Brain microvascular endothelial cell (primary cell): ENCODE data around the gene PDLIM4.

ENCODE experiments used
- DNase-seq: peaks from one replicate; pipeline ENCODE4 v3.0.0-alpha.2; 2020
- H3K27ac ChIP-seq: fragments of 250-450 bp; sonication (Bioruptor Pico); 2 replicates; pipeline ENCODE4 v1.5.1; 2020; ENCODE audit warnings: mild to moderate bottlenecking, moderate library complexity
- H3K27me3 ChIP-seq: fragments of 250-450 bp; sonication (Bioruptor Pico); replicated peaks from 2 replicates; pipeline ENCODE4 v1.5.1; 2020; ENCODE audit warnings: mild to moderate bottlenecking
- H3K36me3 ChIP-seq: fragments of 250-450 bp; sonication (Bioruptor Pico); replicated peaks from 2 replicates; pipeline ENCODE4 v1.5.1; 2020; ENCODE audit warnings: mild to moderate bottlenecking
- H3K4me3 ChIP-seq: 2 replicates; pipeline ENCODE4 v1.5.1; 2011; ENCODE audit warnings: low read depth, mild to moderate bottlenecking, control low read depth, low read length, moderate library complexity
- in situ Hi-C: cut with HindIII; loops from 2 replicates; pipeline ENCODE4 v1.10.0; 2017; ENCODE audit warnings: low sequenced_read_pairs, low pct_ligation_motif_present
- TF ChIP-seq, protein P1 (sequence below): IDR thresholded peaks from 2 replicates; pipeline ENCODE4 v1.5.1; 2011; ENCODE audit warnings: low read depth, mild to moderate bottlenecking, moderate library complexity, low read length, control low read depth, inconsistent platforms; ENCODE audit errors: missing control alignments

Gene PDLIM4

GRCh38 chr5:132258102-132259068 lies 889 bp downstream of the PDLIM4 start:
- H3K4me3 ChIP-seq = peak overlapping the region; percentile 81
- H3K27ac ChIP-seq = peak overlapping the region; percentile 92
- peak; percentile 53 for DNase-seq
- in situ Hi-C loops = no loop called here
- no peaks in the 10 kb centered on the region for H3K27me3 ChIP-seq
- H3K36me3 ChIP-seq = peaks cover 12% of the 10 kb centered on the region
- TF ChIP-seq, protein P1, sequence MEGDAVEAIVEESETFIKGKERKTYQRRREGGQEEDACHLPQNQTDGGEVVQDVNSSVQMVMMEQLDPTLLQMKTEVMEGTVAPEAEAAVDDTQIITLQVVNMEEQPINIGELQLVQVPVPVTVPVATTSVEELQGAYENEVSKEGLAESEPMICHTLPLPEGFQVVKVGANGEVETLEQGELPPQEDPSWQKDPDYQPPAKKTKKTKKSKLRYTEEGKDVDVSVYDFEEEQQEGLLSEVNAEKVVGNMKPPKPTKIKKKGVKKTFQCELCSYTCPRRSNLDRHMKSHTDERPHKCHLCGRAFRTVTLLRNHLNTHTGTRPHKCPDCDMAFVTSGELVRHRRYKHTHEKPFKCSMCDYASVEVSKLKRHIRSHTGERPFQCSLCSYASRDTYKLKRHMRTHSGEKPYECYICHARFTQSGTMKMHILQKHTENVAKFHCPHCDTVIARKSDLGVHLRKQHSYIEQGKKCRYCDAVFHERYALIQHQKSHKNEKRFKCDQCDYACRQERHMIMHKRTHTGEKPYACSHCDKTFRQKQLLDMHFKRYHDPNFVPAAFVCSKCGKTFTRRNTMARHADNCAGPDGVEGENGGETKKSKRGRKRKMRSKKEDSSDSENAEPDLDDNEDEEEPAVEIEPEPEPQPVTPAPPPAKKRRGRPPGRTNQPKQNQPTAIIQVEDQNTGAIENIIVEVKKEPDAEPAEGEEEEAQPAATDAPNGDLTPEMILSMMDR = no peak

GRCh38 chr5:132259069-132259851 lies 1.8 kb downstream of the PDLIM4 start:
- DNase-seq = peak; percentile 84
- Histone ChIP-seq H3K4me3 (peak overlapping the region; percentile 81), H3K36me3 (peaks cover 12% of the 10 kb centered on the region), H3K27me3 (no peaks in the 10 kb centered on the region), H3K27ac (peak overlapping the region; percentile 92)
- TF ChIP-seq, protein P1 = no peak
- in situ Hi-C loops = no loop called here

DNA sequence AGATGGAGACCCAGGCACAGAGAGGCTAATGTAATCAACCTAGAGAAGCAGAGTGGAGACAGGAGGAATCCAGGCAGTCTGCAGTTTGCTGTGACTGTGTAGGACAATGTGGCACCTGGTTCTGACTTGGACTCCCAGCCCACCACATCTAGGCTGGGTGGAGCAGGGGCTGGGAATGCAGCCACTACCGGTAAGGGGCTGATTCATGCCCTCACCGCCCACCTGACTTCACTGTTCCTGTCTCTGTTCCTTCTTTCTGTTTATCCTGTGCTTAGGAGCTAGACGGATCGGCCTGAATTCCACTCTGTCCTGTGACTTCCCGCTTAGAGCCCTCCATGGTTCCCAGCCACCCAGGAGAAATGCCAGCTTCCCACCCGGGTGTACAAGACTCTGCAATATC lies 2.6 kb downstream of the PDLIM4 start:
- TF ChIP-seq, protein P1 = no peak
- peaks cover 15% of the 10 kb centered on the region for H3K36me3 ChIP-seq
- peak overlapping the region; percentile 92 for H3K27ac ChIP-seq
- in situ Hi-C loops = no loop called here
- H3K4me3 ChIP-seq = peak overlapping the region; percentile 81
- DNase-seq = peak; percentile 28
- no peaks in the 10 kb centered on the region for H3K27me3 ChIP-seq

DNA sequence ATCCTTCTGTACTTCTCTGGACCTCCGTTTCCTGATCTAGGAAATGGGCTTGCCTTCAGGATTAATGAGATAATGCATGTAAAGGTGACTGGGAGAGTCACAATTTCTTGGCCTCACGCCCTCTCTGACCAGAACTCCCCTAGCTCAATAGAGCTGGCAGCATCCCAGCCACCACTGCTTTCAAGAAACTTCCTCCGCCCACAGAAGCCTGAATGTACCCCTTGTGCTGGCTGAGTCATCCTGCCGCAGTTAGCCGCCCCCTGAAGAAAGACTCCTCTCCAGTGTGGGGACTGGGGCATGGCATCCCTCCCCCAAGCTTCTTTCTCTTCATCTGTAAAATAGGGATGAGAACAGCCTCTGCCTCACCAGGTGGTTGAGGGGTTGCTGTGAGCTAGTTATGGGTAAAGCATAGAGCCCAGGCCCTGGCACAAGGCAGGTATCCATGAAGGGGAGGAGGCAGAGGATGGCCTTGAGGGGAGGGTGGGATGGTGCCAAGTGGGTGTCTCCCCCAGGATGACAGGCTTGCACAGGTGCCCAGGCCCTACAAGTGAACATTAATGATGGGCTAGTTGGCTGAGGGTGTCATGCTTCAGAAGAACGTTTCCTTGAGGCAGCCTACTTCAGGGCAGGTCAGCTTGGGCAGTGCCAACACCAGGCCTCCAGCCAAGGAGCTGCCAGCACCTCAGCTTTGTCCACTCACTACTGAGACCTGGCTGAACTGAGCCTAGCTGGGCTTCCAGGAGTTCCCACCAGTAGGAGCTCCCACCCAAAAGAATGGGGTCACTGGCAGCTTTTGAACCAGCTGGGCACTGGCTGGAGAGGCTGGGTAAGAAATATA lies 3.4 kb downstream of the PDLIM4 start:
- TF ChIP-seq, protein P1 = no peak
- peak; percentile 91 for DNase-seq
- Histone ChIP-seq H3K27me3 (no peaks in the 10 kb centered on the region), H3K27ac (peak overlapping the region; percentile 92), H3K4me3 (peak overlapping the region; percentile 9), H3K36me3 (peaks cover 16% of the 10 kb centered on the region)
- in situ Hi-C loops = no loop called here
